Right kidney (tissue), 9 donors: ENCODE measurements around the gene TMEM239.
"Not testable (repeated sequence)": the region's sequence is repeated elsewhere in the genome, so short reads cannot be mapped to it uniquely, and the experiment has no call there.

Source experiments
- DNase-seq: peaks from one replicate; pipeline ENCODE4 v3.0.0-alpha.2; 2016
- long read RNA-seq, 8 donors: transcript quantifications; one replicate each; lab custom pipeline, GENCODE V29; 2026

Gene TMEM239
- long read RNA-seq, donor 1: 0 reads
- long read RNA-seq, donor 2: 0 reads
- long read RNA-seq, donor 3: 0 reads
- long read RNA-seq, donor 4: 0 reads
- long read RNA-seq, donor 5: 0 reads
- long read RNA-seq, donor 6: 0 reads
- long read RNA-seq, donor 7: 0 reads
- long read RNA-seq, donor 8: 0 reads

GRCh38 chr20:2816030-2816582, at the start of gene TMEM239:
Gene TMEM239, plus strand, starts transcription at chr20:2816364. Its CDS starts 191 bp downstream, at chr20:2816555.
- DNase-seq: no peak

DNA sequence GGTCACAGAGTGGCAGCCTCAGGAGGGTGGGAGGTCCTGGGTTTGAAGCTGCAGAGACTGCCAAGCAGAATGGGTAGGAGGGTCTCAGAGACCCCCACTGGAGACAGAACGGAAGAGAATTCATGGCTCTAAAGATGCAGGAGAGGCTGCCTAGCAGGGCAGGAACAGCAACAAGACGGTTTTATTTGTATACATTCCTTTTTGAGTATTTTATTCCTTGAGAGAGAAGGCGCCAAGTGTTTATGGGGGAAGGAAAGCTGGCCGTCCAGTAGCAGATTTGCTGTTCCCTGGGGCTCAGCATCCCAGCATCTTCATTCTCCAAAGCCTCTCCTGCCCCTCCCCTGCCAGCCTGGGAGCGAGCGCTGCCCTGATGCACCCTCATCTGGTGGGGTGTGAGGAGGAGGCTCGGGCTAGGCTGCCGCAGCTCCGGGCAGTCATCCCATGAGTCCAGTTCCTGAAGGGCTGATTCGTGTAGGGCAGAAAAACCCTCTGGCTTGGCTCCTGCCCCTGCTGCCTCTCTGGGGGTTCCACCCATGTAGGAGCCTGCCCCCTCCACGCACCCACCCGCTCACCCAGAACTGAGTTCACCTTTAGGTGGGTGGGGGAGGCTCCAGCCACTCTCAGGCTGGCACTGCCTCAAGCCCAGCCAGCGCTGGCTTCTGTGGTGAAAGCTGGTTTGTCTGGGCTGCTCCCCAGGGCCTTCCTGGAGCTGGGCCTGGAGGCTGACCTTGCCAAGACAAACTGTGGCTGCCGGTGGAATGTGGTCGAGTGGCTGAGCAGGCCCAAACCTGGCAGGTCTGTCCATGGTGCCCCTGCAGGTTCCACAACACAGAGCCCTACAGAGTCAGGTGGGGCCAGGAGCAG, 48.2 kb upstream of the TMEM239 start:
- no peak for DNase-seq

DNA sequence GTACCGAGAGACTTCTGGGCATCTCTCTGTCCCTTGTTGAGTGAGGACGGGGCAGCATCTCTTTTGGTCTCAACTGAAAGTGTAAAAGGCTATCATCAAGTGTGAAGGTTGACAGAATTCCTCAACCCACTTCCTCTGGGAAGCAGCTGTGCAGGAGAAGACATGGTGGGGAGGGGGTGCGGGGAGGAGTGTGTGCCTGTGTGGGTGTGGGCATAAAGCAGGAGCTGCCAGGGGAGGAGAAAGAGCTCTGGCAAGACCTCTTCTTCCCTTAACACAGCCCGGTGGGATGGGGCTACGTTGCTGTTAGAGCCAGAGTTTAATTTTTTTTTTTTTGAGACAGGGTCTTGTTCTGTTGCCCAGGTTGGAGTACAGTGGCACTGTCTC, 47.5 kb upstream of the TMEM239 start:
- no peak for DNase-seq

DNA sequence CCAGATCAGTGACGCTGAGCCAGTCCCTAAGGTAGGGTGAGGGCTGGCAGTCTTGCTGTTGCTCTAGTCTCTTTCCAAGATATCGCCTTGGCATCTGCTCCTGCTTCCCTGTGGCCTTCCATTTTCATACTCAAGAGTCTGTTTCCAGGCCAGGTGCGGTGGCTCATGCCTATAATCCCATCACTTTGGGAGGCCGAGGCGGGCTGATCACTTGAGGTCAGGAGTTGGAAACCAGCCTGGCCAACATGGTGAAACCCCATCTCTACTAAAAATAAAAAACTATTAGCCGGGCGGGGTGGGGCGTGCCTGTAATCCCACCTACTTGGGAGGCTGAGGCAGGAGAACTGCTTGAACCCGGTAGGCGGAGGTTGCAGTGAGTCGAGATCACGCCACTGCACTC, 46.1 kb upstream of the TMEM239 start:
- not testable (repeated sequence) for DNase-seq

GRCh38 chr20:2771631-2772080, 44.5 kb upstream of the TMEM239 start:
- no peak for DNase-seq

GRCh38 chr20:2773812-2774211, 42.4 kb upstream of the TMEM239 start:
- no peak for DNase-seq

DNA sequence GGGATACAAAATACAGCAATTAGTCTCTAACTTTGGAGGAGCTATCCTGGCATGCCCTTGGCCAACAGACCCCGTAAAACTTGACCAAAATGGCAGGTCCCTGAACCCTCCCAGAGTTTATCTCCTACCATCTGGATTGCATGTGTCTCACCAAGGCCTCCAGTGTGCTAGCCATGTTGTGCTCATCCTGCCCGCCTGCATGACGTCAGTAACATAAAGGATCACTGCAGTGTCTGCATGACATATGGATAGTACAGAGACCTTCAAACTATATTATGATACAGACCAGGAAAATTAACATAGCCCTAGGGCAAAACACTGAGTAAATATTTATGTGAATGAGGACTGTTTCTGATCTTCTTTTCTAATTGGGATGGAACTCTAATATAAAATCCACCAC, 41.0 kb upstream of the TMEM239 start:
- DNase-seq: no peak

DNA sequence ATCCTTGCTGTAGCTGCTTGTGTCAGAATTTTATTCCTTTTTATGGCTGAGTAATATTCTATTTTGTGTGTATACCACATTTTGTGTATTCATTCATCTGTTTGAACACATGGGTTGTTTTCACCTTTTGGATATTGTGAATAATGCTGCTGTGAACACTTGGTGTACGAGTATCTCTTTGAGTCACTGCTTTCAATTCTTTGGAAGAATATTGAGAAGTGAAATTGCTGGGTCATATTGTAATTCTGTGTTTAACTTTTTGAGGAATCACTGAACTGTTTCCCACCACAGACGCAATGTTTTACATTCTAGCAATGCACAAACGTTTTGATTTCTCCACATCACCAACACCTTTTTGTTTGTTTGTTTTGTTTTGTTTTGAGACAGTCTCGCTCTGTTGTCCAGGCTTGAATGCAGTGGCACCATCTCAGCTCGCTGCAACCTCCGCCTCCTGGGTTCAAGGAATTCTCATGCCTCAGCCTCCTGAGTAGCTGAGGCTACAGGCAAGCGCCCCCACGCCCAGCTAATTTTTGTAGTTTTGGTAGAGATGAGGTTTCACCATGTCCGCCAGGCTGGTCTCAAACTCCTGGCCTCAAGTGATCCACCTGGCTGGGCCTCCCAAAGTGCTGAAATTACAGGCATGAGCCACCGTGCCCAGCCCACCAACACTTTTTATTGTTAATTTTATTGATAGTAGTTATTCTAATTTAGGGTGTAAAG, 37.4 kb upstream of the TMEM239 start:
- DNase-seq: no peak

DNA sequence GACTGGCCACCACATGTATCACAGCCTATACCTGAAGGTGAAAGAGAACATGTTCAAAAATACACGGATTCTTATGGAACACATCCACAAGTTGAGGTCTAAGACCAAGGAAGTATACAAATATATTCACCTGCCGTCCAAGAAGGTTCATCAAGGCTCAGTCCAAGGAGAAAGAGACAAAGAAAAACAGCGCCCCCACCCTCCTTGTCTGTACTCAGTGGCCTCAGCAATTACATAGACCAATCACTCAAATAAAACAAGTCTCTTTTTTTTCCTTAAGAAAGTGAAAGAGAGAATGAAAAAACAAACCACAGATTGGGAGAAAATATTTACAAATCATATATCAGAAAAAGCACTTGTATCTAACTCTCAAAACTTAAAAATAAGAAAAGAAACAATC, 35.2 kb upstream of the TMEM239 start:
- no peak for DNase-seq

- DNase-seq: no peak
These were observed 32.1 kb upstream of the TMEM239 start for GRCh38 chr20:2783908-2784566.

GRCh38 chr20:2793471-2793870, 22.7 kb upstream of the TMEM239 start:
- no peak for DNase-seq

GRCh38 chr20:2794202-2794748, 21.9 kb upstream of the TMEM239 start:
- no peak for DNase-seq

GRCh38 chr20:2794866-2795447, 21.2 kb upstream of the TMEM239 start:
- no peak for DNase-seq

GRCh38 chr20:2795451-2795850, 20.7 kb upstream of the TMEM239 start:
- DNase-seq: no peak

DNA sequence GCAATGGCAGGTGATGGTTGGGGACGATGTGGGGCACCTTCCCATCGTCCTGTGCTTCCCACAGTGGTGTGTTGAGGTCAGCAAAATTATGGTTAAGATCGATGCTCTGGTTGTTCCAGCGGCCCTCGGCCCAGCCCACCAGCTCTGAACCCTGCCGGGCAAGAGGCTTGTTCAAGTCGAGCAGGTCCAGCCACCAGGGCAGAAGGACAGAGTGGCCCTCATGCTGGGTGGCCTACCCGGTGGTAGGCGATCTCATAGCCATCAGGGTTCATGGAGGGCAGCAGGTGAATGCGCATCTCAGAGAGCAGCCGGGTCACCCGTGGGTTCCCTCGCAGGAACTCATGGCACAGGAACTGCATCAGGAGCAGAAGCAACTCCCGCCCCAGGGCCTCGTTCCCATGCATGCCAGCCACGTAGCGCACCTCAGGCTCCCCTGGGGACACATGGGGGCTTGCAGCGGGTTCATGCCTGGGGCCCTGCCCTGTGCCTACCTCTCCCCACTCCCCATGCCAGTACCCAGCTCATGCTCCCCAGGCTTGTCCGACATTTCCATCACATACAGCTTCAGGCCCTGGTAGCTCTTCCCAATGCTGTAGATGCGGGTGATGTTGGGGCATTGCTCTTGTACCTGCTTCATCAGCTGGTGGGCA, 20.0 kb upstream of the TMEM239 start:
- no peak for DNase-seq

- DNase-seq: no peak
These were observed 18.8 kb upstream of the TMEM239 start for GRCh38 chr20:2797136-2797983.

- DNase-seq: no peak
These were observed 17.9 kb upstream of the TMEM239 start for GRCh38 chr20:2798095-2798805.

DNA sequence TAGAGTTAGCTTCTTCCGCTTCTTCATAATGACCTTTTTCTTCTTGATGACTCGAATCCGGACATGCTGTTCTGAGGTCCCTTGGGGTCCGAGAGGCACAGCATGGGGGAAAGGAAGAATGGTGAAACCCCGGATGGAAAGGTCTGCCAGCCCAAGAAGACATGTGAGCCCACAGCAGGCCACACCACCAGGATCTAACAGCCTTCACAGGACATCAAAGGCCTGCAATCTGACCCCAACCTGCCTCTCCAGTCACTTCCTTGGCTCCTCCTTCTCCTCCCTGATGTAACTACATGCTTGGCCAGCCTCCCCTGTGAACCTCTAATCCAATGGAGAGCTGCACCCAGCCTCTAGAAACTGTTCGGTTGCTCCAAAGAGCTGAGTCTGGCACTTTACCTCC, 17.4 kb upstream of the TMEM239 start:
- no peak for DNase-seq

DNA sequence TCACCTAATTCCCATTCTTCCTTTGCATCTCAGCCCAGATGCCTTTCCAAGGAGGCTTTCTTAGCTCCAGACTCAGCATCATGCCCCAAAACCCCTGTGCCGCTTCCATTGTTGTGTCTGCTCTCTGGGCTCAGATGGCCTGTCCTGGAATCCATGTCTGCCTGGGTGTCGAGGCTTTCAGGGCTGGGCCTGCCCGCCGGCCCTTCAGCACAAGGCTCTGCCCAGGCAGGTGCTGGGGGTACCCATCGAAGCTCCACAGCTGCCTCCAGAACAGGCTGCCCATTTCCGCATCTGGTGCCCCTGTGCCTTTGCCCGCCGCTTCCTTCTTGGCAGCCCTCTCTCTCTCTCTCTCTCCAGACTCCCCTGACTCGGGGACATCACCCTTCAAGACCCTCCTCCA, 16.9 kb upstream of the TMEM239 start:
- no peak for DNase-seq
